MG63 (cell line): ENCODE results near the gene PSTPIP1. TPM values are rescaled to one million over a fixed set of nuclear protein-coding genes. Genes with fewer than 3 reads are reported as not detected.

Experiments used
- DNase-seq: peaks from one replicate; pipeline ENCODE4 v3.0.0-alpha.2; 2020
- H3K27me3 ChIP-seq: fragments of 250-450 bp; sonication (Bioruptor Pico); 2 replicates; pipeline ENCODE4 v1.5.1; 2020; ENCODE audit warnings: mild to moderate bottlenecking, moderate library complexity
- H3K36me3 ChIP-seq: fragments of 250-450 bp; sonication (Bioruptor Pico); 2 replicates; pipeline ENCODE4 v1.5.1; 2020; ENCODE audit warnings: mild to moderate bottlenecking, moderate library complexity
- H3K4me3 ChIP-seq: fragments of 250-450 bp; sonication (Bioruptor Pico); 2 replicates; pipeline ENCODE4 v1.5.1; 2020; ENCODE audit warnings: mild to moderate bottlenecking, moderate library complexity
- H3K9me3 ChIP-seq: fragments of 250-450 bp; sonication (Bioruptor Pico); 2 replicates; pipeline ENCODE4 v1.5.1; 2020; ENCODE audit warnings: mild to moderate bottlenecking, moderate library complexity
- total RNA-seq: library from RNA; depleted of rRNA; stranded (reverse); fragments of >200 nt; shearing (Covaris generic); gene quantifications from 2 replicates; pipeline ENCODE4 v1.2.3, GENCODE V29; 2014; ENCODE audit warnings: low replicate concordance; rRNA removed

Gene PSTPIP1
- total RNA-seq, 1 experiment from 2014 or later = not detected

DNA sequence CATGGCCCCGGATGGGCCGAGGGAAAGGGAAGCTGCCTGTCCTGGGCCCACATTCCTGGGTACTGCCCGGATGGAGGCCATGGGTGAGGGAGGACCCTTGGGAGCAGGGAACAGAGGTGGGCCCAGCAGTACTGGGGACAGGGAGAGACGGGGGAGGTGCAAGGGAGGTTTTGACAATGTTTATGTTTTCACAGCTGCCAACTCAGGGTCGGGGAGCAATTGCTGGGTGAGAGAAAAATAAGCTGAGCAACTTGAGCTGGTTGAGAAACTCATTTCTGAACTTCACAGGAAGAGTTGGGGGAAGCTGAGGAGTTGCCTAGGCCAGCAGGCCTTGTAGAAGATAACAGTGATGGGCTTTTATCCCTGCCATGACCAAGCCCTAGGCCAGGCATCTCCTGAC, 87.0 kb downstream of the PSTPIP1 start:
- DNase-seq = no peak
- H3K9me3 ChIP-seq = no peaks in the 10 kb centered on the region
- H3K27me3 ChIP-seq = no peaks in the 10 kb centered on the region
- H3K36me3 ChIP-seq = no peaks in the 10 kb centered on the region
- H3K4me3 ChIP-seq = no peak overlapping the region

- Histone ChIP-seq H3K4me3 (no peak overlapping the region), H3K27me3 (no peaks in the 10 kb centered on the region), H3K36me3 (no peaks in the 10 kb centered on the region), H3K9me3 (no peaks in the 10 kb centered on the region)
- peak; percentile 77 for DNase-seq
Measured at GRCh38 chr15:77083381-77084160, 88.6 kb downstream of the PSTPIP1 start.

GRCh38 chr15:77084436-77084835, 89.5 kb downstream of the PSTPIP1 start:
- no peaks in the 10 kb centered on the region for H3K27me3 ChIP-seq
- H3K36me3 ChIP-seq = no peaks in the 10 kb centered on the region
- no peaks in the 10 kb centered on the region for H3K9me3 ChIP-seq

GRCh38 chr15:77085297-77085696, 90.4 kb downstream of the PSTPIP1 start:
- Histone ChIP-seq H3K27me3 (no peaks in the 10 kb centered on the region), H3K9me3 (no peaks in the 10 kb centered on the region), H3K36me3 (no peaks in the 10 kb centered on the region), H3K4me3 (no peak overlapping the region)
- DNase-seq = peak; percentile 58

More at GRCh38 chr15:77084436-77084835, 89.5 kb downstream of the PSTPIP1 start:
- no peak overlapping the region for H3K4me3 ChIP-seq
- DNase-seq = no peak

Other genes with a start within 250 kb of the PSTPIP1 start
- gene SCAPER, start 89.8 kb upstream of the PSTPIP1 start, total RNA-seq = 16.0 and 17.0 TPM in 2 replicates
- gene RCN2, start 63.4 kb upstream of the PSTPIP1 start, total RNA-seq = 141 and 212 TPM in 2 replicates
- gene TSPAN3, start 76.0 kb downstream of the PSTPIP1 start, total RNA-seq = 239 and 258 TPM in 2 replicates